ENCODE data around the gene SRGAP1.

SRGAP1 gene

GRCh38 chr12:63961543-63961942, 117.0 kb downstream of the SRGAP1 start:
- H3K4ac ChIP-seq (ENCODE audit: low read depth, low read length) = no peak overlapping the region
- H2AFZ ChIP-seq (ENCODE audit: insufficient read depth, low read length, poor library complexity) = no peak overlapping the region
- H2AK5ac ChIP-seq (ENCODE audit: low read length) = no peak overlapping the region
- H3K9ac ChIP-seq (ENCODE audit: low read length) = no peak overlapping the region
- no peaks in the 10 kb centered on the region for H3K27me3 ChIP-seq (ENCODE audit: insufficient read depth, low read length)
- no peak for DNase-seq
- H2BK5ac ChIP-seq (ENCODE audit: low read depth, low read length, poor library complexity) = no peak overlapping the region
- no peaks in the 10 kb centered on the region for H3K79me1 ChIP-seq (ENCODE audit: low read length)
- H3K18ac ChIP-seq (ENCODE audit: low read length) = no peak overlapping the region
- H3K14ac ChIP-seq (ENCODE audit: low read length) = no peak overlapping the region
- H3K36me3 ChIP-seq (ENCODE audit: control insufficient read depth in 1 of 2, insufficient read depth in 2 of 2, low read length in 2 of 2) = no peaks in the 10 kb centered on the region
- no peak overlapping the region for H3K23ac ChIP-seq (ENCODE audit: low read length)
- no peak overlapping the region for H4K91ac ChIP-seq (ENCODE audit: low read depth, low read length)
- H3K79me2 ChIP-seq (ENCODE audit: control insufficient read depth, insufficient read depth, low read length, poor library complexity) = no peaks in the 10 kb centered on the region
- WGBS (ENCODE audit: extremely low coverage, insufficient coverage, insufficient read length) = no CpG with 5 or more reads among the region's 3 CpGs
- H3K27ac ChIP-seq (ENCODE audit: low read depth, low read length) = no peak overlapping the region
- H3K9me3 ChIP-seq (ENCODE audit: insufficient read depth, low read depth, low read length) = peaks cover 2% of the 10 kb centered on the region
- H4K12ac ChIP-seq (ENCODE audit: low read depth, low read length) = no peak overlapping the region
- H3K4me3 ChIP-seq (ENCODE audit: low read depth, low read length) = no peak overlapping the region
- H3K4me1 ChIP-seq (ENCODE audit: control insufficient read depth in 1 of 2, insufficient read depth in 2 of 2, low read length in 2 of 2) = no peaks in the 10 kb centered on the region
- H3K4me2 ChIP-seq (ENCODE audit: low read length) = no peak overlapping the region
- no peak overlapping the region for H2BK12ac ChIP-seq (ENCODE audit: low read length)
- no peak overlapping the region for H4K8ac ChIP-seq (ENCODE audit: low read depth, low read length)
- no peak overlapping the region for H2BK120ac ChIP-seq (ENCODE audit: insufficient read depth, low read length, poor library complexity)

GRCh38 chr12:63963868-63964267, 119.4 kb downstream of the SRGAP1 start:
- WGBS (ENCODE audit: extremely low coverage, insufficient coverage, insufficient read length) = no CpG with 5 or more reads among the region's 2 CpGs
- H3K14ac ChIP-seq (ENCODE audit: low read length) = no peak overlapping the region
- H2BK12ac ChIP-seq (ENCODE audit: low read length) = no peak overlapping the region
- no peak overlapping the region for H3K4me3 ChIP-seq (ENCODE audit: low read depth, low read length)
- no peak overlapping the region for H2AK5ac ChIP-seq (ENCODE audit: low read length)
- no peaks in the 10 kb centered on the region for H3K36me3 ChIP-seq (ENCODE audit: control insufficient read depth in 1 of 2, insufficient read depth in 2 of 2, low read length in 2 of 2)
- DNase-seq = no peak
- no peak overlapping the region for H3K23ac ChIP-seq (ENCODE audit: low read length)
- H3K9me3 ChIP-seq (ENCODE audit: insufficient read depth, low read depth, low read length) = no peaks in the 10 kb centered on the region
- no peak overlapping the region for H4K91ac ChIP-seq (ENCODE audit: low read depth, low read length)
- H3K4ac ChIP-seq (ENCODE audit: low read depth, low read length) = no peak overlapping the region
- H3K79me2 ChIP-seq (ENCODE audit: control insufficient read depth, insufficient read depth, low read length, poor library complexity) = no peaks in the 10 kb centered on the region
- no peaks in the 10 kb centered on the region for H3K79me1 ChIP-seq (ENCODE audit: low read length)
- no peaks in the 10 kb centered on the region for H3K27me3 ChIP-seq (ENCODE audit: insufficient read depth, low read length)
- no peak overlapping the region for H3K27ac ChIP-seq (ENCODE audit: low read depth, low read length)
- H2AFZ ChIP-seq (ENCODE audit: insufficient read depth, low read length, poor library complexity) = no peak overlapping the region
- H2BK120ac ChIP-seq (ENCODE audit: insufficient read depth, low read length, poor library complexity) = no peak overlapping the region
- no peak overlapping the region for H3K18ac ChIP-seq (ENCODE audit: low read length)
- no peak overlapping the region for H4K8ac ChIP-seq (ENCODE audit: low read depth, low read length)
- no peak overlapping the region for H3K4me2 ChIP-seq (ENCODE audit: low read length)
- H2BK5ac ChIP-seq (ENCODE audit: low read depth, low read length, poor library complexity) = no peak overlapping the region
- no peak overlapping the region for H3K9ac ChIP-seq (ENCODE audit: low read length)
- H3K4me1 ChIP-seq (ENCODE audit: control insufficient read depth in 1 of 2, insufficient read depth in 2 of 2, low read length in 2 of 2) = peaks cover 5 to 8% of the 10 kb centered on the region in 2 experiments
- no peak overlapping the region for H4K12ac ChIP-seq (ENCODE audit: low read depth, low read length)

- Histone ChIP-seq H2BK120ac (ENCODE audit: insufficient read depth, low read length, poor library complexity) (no peak overlapping the region), H3K18ac (ENCODE audit: low read length) (no peak overlapping the region), H4K8ac (ENCODE audit: low read depth, low read length) (no peak overlapping the region), H2BK5ac (ENCODE audit: low read depth, low read length, poor library complexity) (no peak overlapping the region), H3K9ac (ENCODE audit: low read length) (no peak overlapping the region), H3K79me1 (ENCODE audit: low read length) (no peaks in the 10 kb centered on the region), H3K36me3 (ENCODE audit: control insufficient read depth in 1 of 2, insufficient read depth in 2 of 2, low read length in 2 of 2) (no peaks in the 10 kb centered on the region), H4K12ac (ENCODE audit: low read depth, low read length) (no peak overlapping the region), H3K9me3 (ENCODE audit: insufficient read depth, low read depth, low read length) (no peaks in the 10 kb centered on the region), H3K27ac (ENCODE audit: low read depth, low read length) (no peak overlapping the region), H3K4me3 (ENCODE audit: low read depth, low read length) (no peak overlapping the region), H3K23ac (ENCODE audit: low read length) (no peak overlapping the region), H3K4me2 (ENCODE audit: low read length) (no peak overlapping the region), H3K79me2 (ENCODE audit: control insufficient read depth, insufficient read depth, low read length, poor library complexity) (no peaks in the 10 kb centered on the region), H3K4me1 (ENCODE audit: control insufficient read depth in 1 of 2, insufficient read depth in 2 of 2, low read length in 2 of 2) (peaks cover 5 to 8% of the 10 kb centered on the region in 2 experiments), H2AK5ac (ENCODE audit: low read length) (no peak overlapping the region), H2BK12ac (ENCODE audit: low read length) (no peak overlapping the region), H2AFZ (ENCODE audit: insufficient read depth, low read length, poor library complexity) (no peak overlapping the region), H3K4ac (ENCODE audit: low read depth, low read length) (no peak overlapping the region), H4K91ac (ENCODE audit: low read depth, low read length) (no peak overlapping the region), H3K14ac (ENCODE audit: low read length) (no peak overlapping the region), H3K27me3 (ENCODE audit: insufficient read depth, low read length) (no peaks in the 10 kb centered on the region)
- DNase-seq = no peak
- no CpG with 5 or more reads among the region's 1 CpG for WGBS (ENCODE audit: extremely low coverage, insufficient coverage, insufficient read length)
Observed at GRCh38 chr12:63964301-63964700, 119.8 kb downstream of the SRGAP1 start.

GRCh38 chr12:63965936-63966605, 121.6 kb downstream of the SRGAP1 start:
- no peaks in the 10 kb centered on the region for H3K27me3 ChIP-seq (ENCODE audit: insufficient read depth, low read length)
- H3K4me2 ChIP-seq (ENCODE audit: low read length) = no peak overlapping the region
- no peak overlapping the region for H2AFZ ChIP-seq (ENCODE audit: insufficient read depth, low read length, poor library complexity)
- H4K91ac ChIP-seq (ENCODE audit: low read depth, low read length) = no peak overlapping the region
- no peak overlapping the region for H3K23ac ChIP-seq (ENCODE audit: low read length)
- H3K4ac ChIP-seq (ENCODE audit: low read depth, low read length) = no peak overlapping the region
- H2AK5ac ChIP-seq (ENCODE audit: low read length) = no peak overlapping the region
- H4K12ac ChIP-seq (ENCODE audit: low read depth, low read length) = no peak overlapping the region
- H3K14ac ChIP-seq (ENCODE audit: low read length) = no peak overlapping the region
- H2BK5ac ChIP-seq (ENCODE audit: low read depth, low read length, poor library complexity) = no peak overlapping the region
- H3K27ac ChIP-seq (ENCODE audit: low read depth, low read length) = no peak overlapping the region
- DNase-seq = no peak
- H2BK120ac ChIP-seq (ENCODE audit: insufficient read depth, low read length, poor library complexity) = no peak overlapping the region
- no peaks in the 10 kb centered on the region for H3K9me3 ChIP-seq (ENCODE audit: insufficient read depth, low read depth, low read length)
- no peaks in the 10 kb centered on the region for H3K79me2 ChIP-seq (ENCODE audit: control insufficient read depth, insufficient read depth, low read length, poor library complexity)
- H3K4me3 ChIP-seq (ENCODE audit: low read depth, low read length) = no peak overlapping the region
- H4K8ac ChIP-seq (ENCODE audit: low read depth, low read length) = no peak overlapping the region
- H3K9ac ChIP-seq (ENCODE audit: low read length) = no peak overlapping the region
- no peak overlapping the region for H3K18ac ChIP-seq (ENCODE audit: low read length)
- H2BK12ac ChIP-seq (ENCODE audit: low read length) = no peak overlapping the region
- peaks cover 5 to 8% of the 10 kb centered on the region in 2 experiments for H3K4me1 ChIP-seq (ENCODE audit: control insufficient read depth in 1 of 2, insufficient read depth in 2 of 2, low read length in 2 of 2)
- no peaks in the 10 kb centered on the region for H3K36me3 ChIP-seq (ENCODE audit: control insufficient read depth in 1 of 2, insufficient read depth in 2 of 2, low read length in 2 of 2)
- WGBS (ENCODE audit: extremely low coverage, insufficient coverage, insufficient read length) = no CpG with 5 or more reads among the region's 3 CpGs
- no peaks in the 10 kb centered on the region for H3K79me1 ChIP-seq (ENCODE audit: low read length)
